ENCODE results near the gene LRR1. TPM values are rescaled to one million over a fixed set of nuclear protein-coding genes. Genes with fewer than 3 reads are reported as not detected.

The LRR1 gene
- total and polyA plus RNA-seq, 9 of the 15 experiments (the other 6 are each of a cell fraction or from before 2014, with no cell fraction given) = 26.5 to 58.1 (median 31.8) TPM

DNA sequence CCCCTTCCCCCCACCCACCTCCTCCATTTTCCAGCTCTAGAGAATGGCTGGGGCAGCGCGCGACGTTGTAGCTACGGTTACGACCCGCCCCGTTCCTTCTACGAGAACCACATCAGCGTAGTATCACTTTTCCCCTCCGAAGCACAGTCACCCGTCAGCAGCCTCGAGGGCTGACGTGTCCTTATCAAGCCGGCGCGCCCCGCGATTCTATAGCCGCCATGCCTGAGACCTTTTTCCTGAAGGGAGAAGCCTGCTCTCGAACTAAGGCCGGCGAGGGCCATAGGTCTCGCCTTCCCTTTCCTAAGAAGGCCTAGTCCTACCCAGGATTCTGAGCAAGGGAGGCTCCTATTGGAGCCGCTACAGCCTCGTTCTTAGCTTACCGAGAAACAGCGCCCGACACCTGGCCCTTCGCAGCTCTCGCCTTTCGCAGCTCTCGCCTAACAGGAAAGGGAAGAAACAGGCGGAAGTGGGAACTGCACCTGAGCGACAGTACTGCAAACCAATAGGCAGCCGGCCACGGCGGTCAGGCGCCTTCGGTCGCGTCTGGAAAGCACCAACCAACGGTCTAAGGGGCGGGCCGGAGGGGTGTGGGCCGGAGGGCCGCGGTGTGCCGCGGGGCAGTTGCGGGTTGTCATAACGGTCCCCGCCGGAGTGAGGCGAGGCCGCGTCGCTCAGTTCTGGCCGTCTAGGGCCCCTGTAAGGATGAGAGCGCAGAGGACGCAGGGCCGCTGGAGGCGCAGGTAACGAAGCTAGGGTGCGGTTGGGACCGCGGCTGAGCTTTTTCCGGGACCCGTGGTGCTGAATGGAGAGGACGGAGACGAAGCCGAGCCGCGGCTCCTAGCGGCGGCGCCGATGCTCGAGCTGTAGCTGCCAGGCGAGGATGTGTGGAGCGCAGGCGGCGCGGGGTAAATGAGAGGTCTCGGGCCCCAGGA is 21.7 kb downstream of the LRR1 start, which contains the start of the genes MGAT2 and RPL36AL (continued):
- TF ChIP-seq REST (IDR thresholded peaks at IDR 0.05; ENCODE audit: borderline replicate concordance) (peak; percentile 23; the same call in 1 of the 2 replicates), REST (CRISPR knock-in tag; IDR thresholded peaks at IDR 0.05; ENCODE audit: low read depth) (no peak), SMARCE1 (IDR thresholded peaks at IDR 0.05) (0 out of 2 replicates have a peak, but pooled peaks have one; percentile 25), PML (IDR thresholded peaks at IDR 0.05; ENCODE audit: low read length) (peak; percentile 69), SMARCC2 (IDR thresholded peaks at IDR 0.05; ENCODE audit: low read depth) (peak; percentile 22; the same call in 1 of the 2 replicates), NFIC (IDR thresholded peaks at IDR 0.05) (peak; percentile 44), ATF7 (IDR thresholded peaks at IDR 0.05) (peak; percentile 57)
- TF ChIP-seq, protein P1, sequence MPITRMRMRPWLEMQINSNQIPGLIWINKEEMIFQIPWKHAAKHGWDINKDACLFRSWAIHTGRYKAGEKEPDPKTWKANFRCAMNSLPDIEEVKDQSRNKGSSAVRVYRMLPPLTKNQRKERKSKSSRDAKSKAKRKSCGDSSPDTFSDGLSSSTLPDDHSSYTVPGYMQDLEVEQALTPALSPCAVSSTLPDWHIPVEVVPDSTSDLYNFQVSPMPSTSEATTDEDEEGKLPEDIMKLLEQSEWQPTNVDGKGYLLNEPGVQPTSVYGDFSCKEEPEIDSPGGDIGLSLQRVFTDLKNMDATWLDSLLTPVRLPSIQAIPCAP (CRISPR knock-in tag; IDR thresholded peaks at IDR 0.05; ENCODE audit: borderline replicate concordance) = no peak

Data from K562 (cell line).